Measurements from ENCODE around the gene UBE3D. TPM values are rescaled to one million over a fixed set of nuclear protein-coding genes. Genes with fewer than 3 reads are reported as not detected.

UBE3D gene
- total RNA-seq, 1 experiment from 2014 or later: 5.5 TPM

GRCh38 chr6:82865461-82865860, 200.2 kb downstream of the UBE3D start:
- Histone ChIP-seq H3K27ac (no peak overlapping the region), H2AFZ (no peak overlapping the region), H3K27me3 (ENCODE audit: insufficient read depth, low read depth) (no peaks in the 10 kb centered on the region), H3K9me3 (ENCODE audit: insufficient read depth, low read depth) (no peaks in the 10 kb centered on the region), H3K9me2 (ENCODE audit: insufficient read depth) (no peaks in the 10 kb centered on the region), H3K4me2 (no peak overlapping the region), H3K4me1 (replicated peaks; ENCODE audit: insufficient read depth) (no peaks in the 10 kb centered on the region), H3K4me3 (no peak overlapping the region), H3F3A (ENCODE audit: insufficient read depth, low read depth) (no peaks in the 10 kb centered on the region), H3K79me2 (ENCODE audit: low read depth) (no peaks in the 10 kb centered on the region), H4K20me1 (ENCODE audit: insufficient read depth) (no peaks in the 10 kb centered on the region), H3K36me3 (ENCODE audit: low read depth) (no peaks in the 10 kb centered on the region)
- POLR2A ChIA-PET (ENCODE audit: unreplicated experiment): no interaction called here
- DNase-seq: no peak
- CTCF ChIA-PET: no interaction called here
- BruUV-seq (replicated peaks): no TSS peak
- TF ChIP-seq EZH2 (IDR thresholded peaks at IDR 0.05; ENCODE audit: low read depth): no peak
- TF ChIP-seq CTCF (conservative IDR thresholded peaks at IDR 0.05): no peak
- intact Hi-C loops (cut with micrococcal nuclease; ENCODE audit: unreplicated experiment): no loop called here

DNA sequence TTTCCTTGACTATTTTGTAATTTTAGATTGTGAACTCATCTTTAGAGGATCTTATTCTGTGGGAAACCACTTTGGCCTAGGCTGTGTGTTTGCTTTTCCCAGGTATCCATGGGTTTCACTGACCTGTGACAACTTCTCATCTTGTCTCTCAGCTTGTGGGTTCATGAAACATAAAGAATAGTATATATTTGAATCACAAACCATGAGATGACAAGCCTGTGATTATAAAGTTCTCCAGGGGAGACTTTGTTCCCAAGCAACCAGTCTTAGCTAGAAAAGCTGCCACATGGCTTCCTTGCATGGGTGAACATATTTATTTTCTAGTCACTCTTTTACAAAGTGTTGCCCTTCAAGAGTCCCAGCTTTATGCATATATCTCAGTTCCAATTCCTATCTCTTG, 201.9 kb downstream of the UBE3D start:
- BruUV-seq (replicated peaks): no TSS peak
- CTCF ChIA-PET: no interaction called here
- POLR2A ChIA-PET (ENCODE audit: unreplicated experiment): no interaction called here
- Histone ChIP-seq H3K4me1 (replicated peaks; ENCODE audit: insufficient read depth) (no peaks in the 10 kb centered on the region), H3K9me2 (ENCODE audit: insufficient read depth) (no peaks in the 10 kb centered on the region), H3K27me3 (ENCODE audit: insufficient read depth, low read depth) (no peaks in the 10 kb centered on the region), H3K79me2 (ENCODE audit: low read depth) (no peaks in the 10 kb centered on the region), H3K27ac (no peak overlapping the region), H3K36me3 (ENCODE audit: low read depth) (no peaks in the 10 kb centered on the region), H3K4me3 (no peak overlapping the region), H3F3A (ENCODE audit: insufficient read depth, low read depth) (no peaks in the 10 kb centered on the region), H2AFZ (no peak overlapping the region), H3K4me2 (no peak overlapping the region), H3K9me3 (ENCODE audit: insufficient read depth, low read depth) (no peaks in the 10 kb centered on the region), H4K20me1 (ENCODE audit: insufficient read depth) (no peaks in the 10 kb centered on the region)
- DNase-seq: no peak
- intact Hi-C loops (cut with micrococcal nuclease; ENCODE audit: unreplicated experiment): no loop called here
- no peak for TF ChIP-seq EZH2 (IDR thresholded peaks at IDR 0.05; ENCODE audit: low read depth)
- TF ChIP-seq CTCF (conservative IDR thresholded peaks at IDR 0.05): no peak

DNA sequence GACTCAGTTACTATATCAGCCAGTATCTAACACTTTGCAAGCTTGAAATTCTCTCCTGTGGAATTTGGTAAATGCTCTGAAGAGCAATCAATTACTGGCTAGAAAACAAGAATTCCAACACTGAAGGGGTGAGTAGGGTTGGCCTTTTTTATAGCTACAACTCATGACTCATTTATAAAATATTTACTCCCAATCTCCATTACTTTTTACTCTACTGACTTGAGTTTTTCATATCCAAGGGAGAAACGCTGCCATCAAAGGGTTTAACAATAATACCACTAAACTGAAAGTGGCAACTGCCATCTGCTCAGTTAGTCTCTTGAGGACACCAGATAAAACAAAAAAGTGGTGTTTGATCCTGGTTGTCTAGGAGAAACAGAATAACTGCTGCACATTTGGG, 203.1 kb downstream of the UBE3D start:
- H3K27ac ChIP-seq: no peak overlapping the region
- H3K4me1 ChIP-seq (replicated peaks; ENCODE audit: insufficient read depth): no peaks in the 10 kb centered on the region
- H3K9me3 ChIP-seq (ENCODE audit: insufficient read depth, low read depth): no peaks in the 10 kb centered on the region
- H3F3A ChIP-seq (ENCODE audit: insufficient read depth, low read depth): no peaks in the 10 kb centered on the region
- H3K9me2 ChIP-seq (ENCODE audit: insufficient read depth): no peaks in the 10 kb centered on the region
- no peaks in the 10 kb centered on the region for H3K36me3 ChIP-seq (ENCODE audit: low read depth)
- BruUV-seq (replicated peaks): no TSS peak
- no peaks in the 10 kb centered on the region for H3K79me2 ChIP-seq (ENCODE audit: low read depth)
- H2AFZ ChIP-seq: no peak overlapping the region
- ChIA-PET CTCF (no interaction called here), POLR2A (ENCODE audit: unreplicated experiment) (interaction anchor here (0.7 kb wide), 2 partner anchors 320 to 464 kb away, joined by 3 read pairs; no protein-coding TSS in a partner anchor)
- H4K20me1 ChIP-seq (ENCODE audit: insufficient read depth): no peaks in the 10 kb centered on the region
- no peak overlapping the region for H3K4me2 ChIP-seq
- H3K4me3 ChIP-seq: no peak overlapping the region
- no peak for TF ChIP-seq EZH2 (IDR thresholded peaks at IDR 0.05; ENCODE audit: low read depth)
- no peak for TF ChIP-seq CTCF (conservative IDR thresholded peaks at IDR 0.05)
- H3K27me3 ChIP-seq (ENCODE audit: insufficient read depth, low read depth): no peaks in the 10 kb centered on the region
- intact Hi-C loops (cut with micrococcal nuclease; ENCODE audit: unreplicated experiment): no loop called here
- DNase-seq: peak in 1 of 2 experiments; percentile 45
